Measurements from ENCODE around the gene SDR42E1.
A peak's percentile ranks its signal among the peaks of the same experiment; 100 is the strongest.
"Not testable (repeated sequence)": the region's sequence is repeated elsewhere in the genome, so short reads cannot be mapped to it uniquely, and the experiment has no call there.

SDR42E1 gene

GRCh38 chr16:82037666-82038065 lies 26.4 kb upstream of the SDR42E1 start:
- DNase-seq (ENCODE audit: low spot score) = no peak

- no peak for DNase-seq (ENCODE audit: low spot score)
These were observed 26.0 kb upstream of the SDR42E1 start for GRCh38 chr16:82037251-82037650.

- peak; percentile 80 for DNase-seq (ENCODE audit: low spot score)
These were observed 23.8 kb upstream of the SDR42E1 start, which contains the start of gene HSD17B2 for GRCh38 chr16:82034981-82035612. Gene HSD17B2, plus strand, starts transcription at chr16:82035253. Its CDS starts 172 bp downstream, at chr16:82035425.

GRCh38 chr16:82033683-82034300 lies 22.5 kb upstream of the SDR42E1 start:
- no peak for DNase-seq (ENCODE audit: low spot score)

- no peak for DNase-seq (ENCODE audit: low spot score)
These were observed 21.7 kb upstream of the SDR42E1 start for GRCh38 chr16:82033006-82033405.

- peak; percentile 68 for DNase-seq (ENCODE audit: low spot score)
These were observed 20.1 kb upstream of the SDR42E1 start for GRCh38 chr16:82031116-82032084.

GRCh38 chr16:82027629-82028064 lies 16.4 kb upstream of the SDR42E1 start:
- no peak for DNase-seq (ENCODE audit: low spot score)

GRCh38 chr16:82024883-82025282 lies 13.6 kb upstream of the SDR42E1 start:
- no peak for DNase-seq (ENCODE audit: low spot score)

- DNase-seq (ENCODE audit: low spot score) = no peak
These were observed 13.0 kb upstream of the SDR42E1 start for GRCh38 chr16:82024316-82024715.

- no peak for DNase-seq (ENCODE audit: low spot score)
These were observed 11.9 kb upstream of the SDR42E1 start for GRCh38 chr16:82023206-82023605.

GRCh38 chr16:82020051-82020450 lies 8.8 kb upstream of the SDR42E1 start:
- DNase-seq (ENCODE audit: low spot score) = no peak

GRCh38 chr16:82019535-82019934 lies 8.3 kb upstream of the SDR42E1 start:
- DNase-seq (ENCODE audit: low spot score) = no peak

- DNase-seq (ENCODE audit: low spot score) = no peak
These were observed 6.8 kb upstream of the SDR42E1 start for GRCh38 chr16:82017911-82018568.

GRCh38 chr16:82016964-82017363 lies 5.7 kb upstream of the SDR42E1 start:
- no peak for DNase-seq (ENCODE audit: low spot score)

- no peak for DNase-seq (ENCODE audit: low spot score)
These were observed 5.0 kb upstream of the SDR42E1 start for GRCh38 chr16:82016263-82016662.

GRCh38 chr16:82013139-82013538 lies 1.9 kb upstream of the SDR42E1 start:
- DNase-seq (ENCODE audit: low spot score) = no peak

- no peak for DNase-seq (ENCODE audit: low spot score)
These were observed 621 bp downstream of the SDR42E1 start for GRCh38 chr16:82010649-82011048.

- DNase-seq (ENCODE audit: low spot score) = not testable (repeated sequence)
These were observed 1.5 kb downstream of the SDR42E1 start for GRCh38 chr16:82009789-82010188.

- DNase-seq (ENCODE audit: low spot score) = no peak
These were observed 2.2 kb downstream of the SDR42E1 start for GRCh38 chr16:82008957-82009592.

GRCh38 chr16:82007189-82007588 lies 4.1 kb downstream of the SDR42E1 start:
- DNase-seq (ENCODE audit: low spot score) = no peak

- DNase-seq (ENCODE audit: low spot score) = no peak
These were observed 5.2 kb downstream of the SDR42E1 start for GRCh38 chr16:82006036-82006435.

Measured in SW480 (cell line).